Heart left ventricle (tissue), 13 donors: ENCODE data around the gene L3MBTL1.

ENCODE experiments used
- CTCF ChIP-seq, 12 donors: fragments of 200-600 bp; sonication (generic) in 4 of 12; IDR thresholded peaks; one replicate each; pipeline versions ENCODE4 v1.5.0 to v1.8.0; 2018 to 2022; ENCODE audit warnings: antibody characterized with exemption in 12 of 12, mild to moderate bottlenecking in 5 of 12
- POLR2A ChIP-seq, 2 donors: fragments of 450-650 bp; IDR thresholded peaks; one replicate each; pipeline ENCODE4 v1.6.1; 2017; ENCODE audit warnings: antibody characterized with exemption in 2 of 2, mild to moderate bottlenecking in 2 of 2, moderate library complexity in 2 of 2
- donor health status: ischemic (EF 13 %, LVEDD 7.1; RV severe dilation, severe dysfunction).
- donor health status: DM: no; HTN: yes; CAD: no.
- donor health status: DM: no; HTN: no; CAD: no.
- donor health status: ischemic (EF 25% LVEDD 6.9; RV normal size, moderate dysfunction).
- donor health status: ischemic (EF 25% LVEDD 5.7; RV mildly dilated, moderate dysfunction).
- donor health status: ischemic (EF 35%, LVEDD 5.7; RV mildly dilated, moderate dysfunction).
- donor health status: nonischemic (EF 11% LVEDD 7.7; RV severe dilation, severe dysfunction).
- donor health status: DM: yes; HTN: yes; CAD: no.
- donor health status: PGD.
- donor health status: ischemic (EF 29% LVEDD 5.4; RV normal size, mild dysfunction).
- donor health status: nonischemic (EF 23%, LVEDD 6.1; RV moderate dilation, normal function).

DNA sequence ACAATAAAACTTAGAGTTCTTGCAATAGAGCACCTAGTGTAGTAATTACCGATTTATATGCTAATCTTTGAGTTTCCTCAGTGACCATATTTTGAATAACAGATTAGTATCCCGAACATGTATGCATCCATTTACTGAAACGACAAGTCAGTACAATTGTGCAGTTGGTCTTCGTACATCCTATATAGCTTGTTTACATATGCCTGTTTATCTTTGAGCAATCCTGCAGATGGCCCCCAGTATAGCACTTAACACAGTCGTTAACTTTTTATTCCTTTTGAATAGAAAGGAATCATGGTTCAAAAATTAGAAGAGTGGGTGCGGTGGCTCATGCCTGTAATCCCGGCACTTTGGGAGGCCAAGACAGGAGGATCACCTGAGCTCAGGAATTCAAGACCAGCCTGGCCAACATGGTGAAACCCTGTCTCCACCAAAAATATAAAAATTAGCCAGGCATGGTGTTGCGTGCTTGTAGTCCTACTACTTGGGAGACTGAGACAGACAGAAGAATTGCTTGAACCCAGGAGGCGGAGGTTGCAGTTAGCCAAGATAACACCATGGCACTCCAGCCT is 43.2 kb upstream of the L3MBTL1 start:
- TF ChIP-seq CTCF (IDR thresholded peaks at IDR 0.05) (no peak), POLR2A (IDR thresholded peaks at IDR 0.05) (no peak)
